Measurements from ENCODE around the gene KRT80.

The KRT80 gene

GRCh38 chr12:52126605-52127578 lies 64.9 kb downstream of the KRT80 start:
- no peak for TF ChIP-seq CTCF (IDR thresholded peaks at IDR 0.05; ENCODE audit: low read depth, low read length)
- DNase-seq (ENCODE audit: low read depth in 2 of 2) = peak in 1 of 2 donors; percentile 75
- H3K4me3 ChIP-seq (replicated peaks in 1 of 2; ENCODE audit: low read depth in 2 of 2, low read length in 2 of 2) = no peak overlapping the region

- no peak for DNase-seq (ENCODE audit: low read depth in 2 of 2)
- TF ChIP-seq CTCF (IDR thresholded peaks at IDR 0.05; ENCODE audit: low read depth, low read length) = no peak
- H3K4me3 ChIP-seq (replicated peaks in 1 of 2; ENCODE audit: low read depth in 2 of 2, low read length in 2 of 2) = no peak overlapping the region
Observed at GRCh38 chr12:52126050-52126604, 65.7 kb downstream of the KRT80 start.

- DNase-seq (ENCODE audit: low read depth in 2 of 2) = no peak
- no peak for TF ChIP-seq CTCF (IDR thresholded peaks at IDR 0.05; ENCODE audit: low read depth, low read length)
Observed at GRCh38 chr12:52125476-52125900, 66.3 kb downstream of the KRT80 start.

GRCh38 chr12:52123487-52124186 lies 68.2 kb downstream of the KRT80 start:
- no peak for TF ChIP-seq CTCF (IDR thresholded peaks at IDR 0.05; ENCODE audit: low read depth, low read length)
- DNase-seq (ENCODE audit: low read depth in 2 of 2) = no peak
- no peak overlapping the region for H3K4me3 ChIP-seq (replicated peaks in 1 of 2; ENCODE audit: low read depth in 2 of 2, low read length in 2 of 2)

More at GRCh38 chr12:52125476-52125900, 66.3 kb downstream of the KRT80 start:
- no peak overlapping the region for H3K4me3 ChIP-seq (replicated peaks in 1 of 2; ENCODE audit: low read depth in 2 of 2, low read length in 2 of 2)

- H3K4me3 ChIP-seq (replicated peaks in 1 of 2; ENCODE audit: low read depth in 2 of 2, low read length in 2 of 2) = no peak overlapping the region
- TF ChIP-seq CTCF (IDR thresholded peaks at IDR 0.05; ENCODE audit: low read depth, low read length) = no peak
- no peak for DNase-seq (ENCODE audit: low read depth in 2 of 2)
Observed at GRCh38 chr12:52122904-52123303, 68.9 kb downstream of the KRT80 start.

- no peak for TF ChIP-seq CTCF (IDR thresholded peaks at IDR 0.05; ENCODE audit: low read depth, low read length)
- no peak for DNase-seq (ENCODE audit: low read depth in 2 of 2)
- H3K4me3 ChIP-seq (replicated peaks in 1 of 2; ENCODE audit: low read depth in 2 of 2, low read length in 2 of 2) = no peak overlapping the region
Observed at GRCh38 chr12:52122540-52122871, 69.3 kb downstream of the KRT80 start.
